ENCODE results near the gene GALNT12. TPM values are rescaled to one million over a fixed set of nuclear protein-coding genes. Genes with fewer than 3 reads are reported as not detected.

GALNT12 gene
- total and polyA plus RNA-seq, 2 donors (not counting 1 experiment from before 2014, with no cell fraction given), result 3.2 to 4.5 TPM

DNA sequence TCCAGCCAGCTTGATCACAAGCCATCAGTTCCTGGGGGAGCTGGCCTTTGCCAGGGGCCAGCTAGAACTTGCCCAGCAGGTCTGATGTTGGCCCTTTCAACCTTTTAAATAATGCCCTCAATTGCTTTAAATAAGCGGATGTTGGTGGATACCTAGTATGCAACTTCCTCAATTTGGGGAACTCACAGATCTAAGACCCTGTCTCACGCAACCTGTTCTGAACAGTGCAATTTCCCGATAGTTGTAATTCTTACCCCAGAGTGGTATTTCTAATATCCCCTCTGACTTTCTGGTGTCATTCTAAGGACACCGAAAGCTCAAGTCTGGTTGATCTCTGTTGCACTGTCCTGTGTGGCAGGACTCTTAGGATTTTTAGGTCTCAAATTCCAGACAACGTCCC lies 23.1 kb downstream of the GALNT12 start:
- Histone ChIP-seq H2AFZ (ENCODE audit: insufficient read depth, low read depth, low read length, poor library complexity, severe bottlenecking) (no peak overlapping the region), H3K4me3 (ENCODE audit: control extremely low read depth in 1 of 5, extremely low read depth in 1 of 5, insufficient read depth in 1 of 5, low read depth in 2 of 5, low read length in 4 of 5) (no peak overlapping the region), H4K20me1 (ENCODE audit: control insufficient read depth, insufficient read depth, low read length, poor library complexity, severe bottlenecking) (no peaks in the 10 kb centered on the region), H3K4me2 (replicated peaks; ENCODE audit: low read depth, low read length, poor library complexity, severe bottlenecking) (no peak overlapping the region), H3K27me3 (replicated peaks in 1 of 4; ENCODE audit: control extremely low read depth in 1 of 4, control insufficient read depth in 3 of 4, insufficient read depth in 4 of 4, low read length in 3 of 4) (no peaks in the 10 kb centered on the region), H3K9me3 (ENCODE audit: control extremely low read depth in 1 of 3, control insufficient read depth in 2 of 3, insufficient read depth in 1 of 3, low read length in 2 of 3) (no peaks in the 10 kb centered on the region), H3K9ac (ENCODE audit: low read length) (no peak overlapping the region), H3K27ac (ENCODE audit: low read length in 2 of 2) (no peak overlapping the region), H3K79me2 (ENCODE audit: control insufficient read depth, insufficient read depth, low read length) (no peaks in the 10 kb centered on the region), H3K4me1 (ENCODE audit: control insufficient read depth in 2 of 2, insufficient read depth in 2 of 2, low read length in 2 of 2) (no peaks in the 10 kb centered on the region), H3K36me3 (replicated peaks in 1 of 2; ENCODE audit: control extremely low read depth in 1 of 2, control insufficient read depth in 1 of 2, extremely low read depth in 1 of 2, insufficient read depth in 2 of 2, low read length in 1 of 2) (no peaks in the 10 kb centered on the region)
- TF ChIP-seq, protein P1, sequence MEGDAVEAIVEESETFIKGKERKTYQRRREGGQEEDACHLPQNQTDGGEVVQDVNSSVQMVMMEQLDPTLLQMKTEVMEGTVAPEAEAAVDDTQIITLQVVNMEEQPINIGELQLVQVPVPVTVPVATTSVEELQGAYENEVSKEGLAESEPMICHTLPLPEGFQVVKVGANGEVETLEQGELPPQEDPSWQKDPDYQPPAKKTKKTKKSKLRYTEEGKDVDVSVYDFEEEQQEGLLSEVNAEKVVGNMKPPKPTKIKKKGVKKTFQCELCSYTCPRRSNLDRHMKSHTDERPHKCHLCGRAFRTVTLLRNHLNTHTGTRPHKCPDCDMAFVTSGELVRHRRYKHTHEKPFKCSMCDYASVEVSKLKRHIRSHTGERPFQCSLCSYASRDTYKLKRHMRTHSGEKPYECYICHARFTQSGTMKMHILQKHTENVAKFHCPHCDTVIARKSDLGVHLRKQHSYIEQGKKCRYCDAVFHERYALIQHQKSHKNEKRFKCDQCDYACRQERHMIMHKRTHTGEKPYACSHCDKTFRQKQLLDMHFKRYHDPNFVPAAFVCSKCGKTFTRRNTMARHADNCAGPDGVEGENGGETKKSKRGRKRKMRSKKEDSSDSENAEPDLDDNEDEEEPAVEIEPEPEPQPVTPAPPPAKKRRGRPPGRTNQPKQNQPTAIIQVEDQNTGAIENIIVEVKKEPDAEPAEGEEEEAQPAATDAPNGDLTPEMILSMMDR (IDR thresholded peaks at IDR 0.05), result no peak
- no peak for TF ChIP-seq EZH2 (IDR thresholded peaks at IDR 0.05; ENCODE audit: borderline replicate concordance, insufficient read depth, low read depth, low read length, poor library complexity, severe bottlenecking)
- CTCF ChIA-PET, result interaction anchor here (1.8 kb wide), 1 partner anchor 17 kb away, joined by 7 read pairs; no protein-coding TSS in a partner anchor
- ATAC-seq (ENCODE audit: low read depth) (no peak), DNase-seq (no peak)
- H3K27me3 Mint-ChIP-seq, result no peaks in the 10 kb centered on the region
- no peak overlapping the region for H3K27ac Mint-ChIP-seq
- 94% methylated on average over 3 of the region's 5 CpGs for WGBS (ENCODE audit: insufficient coverage)
- POLR2A ChIA-PET, result no interaction called here
- no peaks in the 10 kb centered on the region for H3K4me1 Mint-ChIP-seq
- intact Hi-C loops (cut with micrococcal nuclease), result no loop called here
- H3K9me3 Mint-ChIP-seq (ENCODE audit: insufficient read depth), result no peaks in the 10 kb centered on the region
- no peak overlapping the region for H3K4me3 Mint-ChIP-seq

DNA sequence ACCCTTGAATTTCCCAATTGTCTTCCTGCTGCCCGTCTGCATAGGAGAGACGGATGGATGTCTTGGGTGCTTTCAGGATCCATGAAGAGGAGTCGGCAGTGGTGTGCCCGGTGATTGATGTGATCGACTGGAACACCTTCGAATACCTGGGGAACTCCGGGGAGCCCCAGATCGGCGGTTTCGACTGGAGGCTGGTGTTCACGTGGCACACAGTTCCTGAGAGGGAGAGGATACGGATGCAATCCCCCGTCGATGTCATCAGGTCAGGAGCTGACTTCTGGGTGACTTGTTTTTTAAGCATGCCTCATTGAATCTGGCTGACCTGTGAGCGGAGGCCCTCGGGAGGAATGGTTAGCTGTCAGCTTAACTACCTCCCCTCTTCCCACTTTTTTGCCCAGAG lies 24.2 kb downstream of the GALNT12 start:
- Histone ChIP-seq H3K79me2 (ENCODE audit: control insufficient read depth, insufficient read depth, low read length) (no peaks in the 10 kb centered on the region), H2AFZ (ENCODE audit: insufficient read depth, low read depth, low read length, poor library complexity, severe bottlenecking) (no peak overlapping the region), H3K9ac (ENCODE audit: low read length) (no peak overlapping the region), H4K20me1 (ENCODE audit: control insufficient read depth, insufficient read depth, low read length, poor library complexity, severe bottlenecking) (no peaks in the 10 kb centered on the region), H3K27me3 (replicated peaks in 1 of 4; ENCODE audit: control extremely low read depth in 1 of 4, control insufficient read depth in 3 of 4, insufficient read depth in 4 of 4, low read length in 3 of 4) (no peaks in the 10 kb centered on the region), H3K9me3 (ENCODE audit: control extremely low read depth in 1 of 3, control insufficient read depth in 2 of 3, insufficient read depth in 1 of 3, low read length in 2 of 3) (no peaks in the 10 kb centered on the region), H3K36me3 (replicated peaks in 1 of 2; ENCODE audit: control extremely low read depth in 1 of 2, control insufficient read depth in 1 of 2, extremely low read depth in 1 of 2, insufficient read depth in 2 of 2, low read length in 1 of 2) (no peaks in the 10 kb centered on the region), H3K27ac (ENCODE audit: low read length in 2 of 2) (no peak overlapping the region), H3K4me1 (ENCODE audit: control insufficient read depth in 2 of 2, insufficient read depth in 2 of 2, low read length in 2 of 2) (no peaks in the 10 kb centered on the region), H3K4me3 (ENCODE audit: control extremely low read depth in 1 of 5, extremely low read depth in 1 of 5, insufficient read depth in 1 of 5, low read depth in 2 of 5, low read length in 4 of 5) (no peak overlapping the region), H3K4me2 (replicated peaks; ENCODE audit: low read depth, low read length, poor library complexity, severe bottlenecking) (no peak overlapping the region)
- ATAC-seq (ENCODE audit: low read depth) (no peak), DNase-seq (no peak)
- H3K27me3 Mint-ChIP-seq, result no peaks in the 10 kb centered on the region
- no peak overlapping the region for H3K27ac Mint-ChIP-seq
- H3K4me1 Mint-ChIP-seq, result no peaks in the 10 kb centered on the region
- intact Hi-C loops (cut with micrococcal nuclease), result no loop called here
- H3K9me3 Mint-ChIP-seq (ENCODE audit: insufficient read depth), result no peaks in the 10 kb centered on the region
- POLR2A ChIA-PET, result no interaction called here
- CTCF ChIA-PET, result no interaction called here
- no peak for TF ChIP-seq EZH2 (IDR thresholded peaks at IDR 0.05; ENCODE audit: borderline replicate concordance, insufficient read depth, low read depth, low read length, poor library complexity, severe bottlenecking)
- TF ChIP-seq, protein P1 (IDR thresholded peaks at IDR 0.05), result no peak
- 98% methylated on average over 15 of the region's 16 CpGs for WGBS (ENCODE audit: insufficient coverage)
- H3K4me3 Mint-ChIP-seq, result no peak overlapping the region
